Caki2 (cell line): ENCODE measurements around the gene CFAP20DC. TPM values are rescaled to one million over a fixed set of nuclear protein-coding genes. Genes with fewer than 3 reads are reported as not detected.
A peak's percentile ranks its signal among the peaks of the same experiment; 100 is the strongest.
"Not testable (repeated sequence)": the region's sequence is repeated elsewhere in the genome, so short reads cannot be mapped to it uniquely, and the experiment has no call there.

Source experiments
- DNase-seq: peaks from one replicate; pipeline ENCODE4 v3.0.0-alpha.2; 2015; ENCODE audit warnings: low read depth
- in situ Hi-C: cut with HindIII; loops from 2 replicates; pipeline ENCODE4 v1.10.0; 2016; ENCODE audit warnings: low sequenced_read_pairs, low pct_unique_long_range_greater_than_20kb, mixed read lengths
- total RNA-seq: library from RNA; depleted of rRNA; stranded (reverse); fragments of >200 nt; shearing (Covaris generic); gene quantifications from 2 replicates; pipeline ENCODE4 v1.2.3, GENCODE V29; 2014; ENCODE audit warnings: low replicate concordance

CFAP20DC gene
- total RNA-seq, 1 experiment from 2014 or later = 8.3 TPM

- in situ Hi-C loops = no loop called here
- DNase-seq = no peak
Measured at GRCh38 chr3:58899159-58899952, 150.5 kb downstream of the CFAP20DC start.

GRCh38 chr3:58898513-58898912, 151.3 kb downstream of the CFAP20DC start:
- DNase-seq = no peak
- in situ Hi-C loops = no loop called here

- DNase-seq = no peak
- in situ Hi-C loops = no loop called here
Measured at GRCh38 chr3:58897646-58898045, 152.2 kb downstream of the CFAP20DC start.

GRCh38 chr3:58895678-58896077, 154.1 kb downstream of the CFAP20DC start:
- in situ Hi-C loops, DNase-seq: not testable (repeated sequence)

GRCh38 chr3:58892526-58892925, 157.3 kb downstream of the CFAP20DC start:
- DNase-seq, in situ Hi-C loops: not testable (repeated sequence)

GRCh38 chr3:58888087-58888486, 161.7 kb downstream of the CFAP20DC start:
- no peak for DNase-seq
- in situ Hi-C loops = no loop called here

GRCh38 chr3:58884453-58884852, 165.4 kb downstream of the CFAP20DC start:
- in situ Hi-C loops = no loop called here
- no peak for DNase-seq

GRCh38 chr3:58880182-58880581, 169.6 kb downstream of the CFAP20DC start:
- no peak for DNase-seq
- in situ Hi-C loops = no loop called here

GRCh38 chr3:58874795-58875194, 175.0 kb downstream of the CFAP20DC start:
- peak; percentile 70 for DNase-seq
- in situ Hi-C loops = no loop called here

GRCh38 chr3:58874248-58874741, 175.5 kb downstream of the CFAP20DC start:
- DNase-seq = no peak
- in situ Hi-C loops = no loop called here

- in situ Hi-C loops = no loop called here
- no peak for DNase-seq
Measured at GRCh38 chr3:58868097-58868779, 181.6 kb downstream of the CFAP20DC start.

- in situ Hi-C loops = no loop called here
- no peak for DNase-seq
Measured at GRCh38 chr3:58867621-58868020, 182.2 kb downstream of the CFAP20DC start.

GRCh38 chr3:58866079-58866478, 183.7 kb downstream of the CFAP20DC start:
- no peak for DNase-seq
- in situ Hi-C loops = no loop called here

- in situ Hi-C loops = no loop called here
Measured at GRCh38 chr3:58864480-58864879, 185.3 kb downstream of the CFAP20DC start.

GRCh38 chr3:58863206-58863605, 186.6 kb downstream of the CFAP20DC start:
- DNase-seq = no peak
- in situ Hi-C loops = no loop called here

More at GRCh38 chr3:58864480-58864879, 185.3 kb downstream of the CFAP20DC start:
- no peak for DNase-seq

- no peak for DNase-seq
Measured at GRCh38 chr3:58861551-58861950, 188.3 kb downstream of the CFAP20DC start.

GRCh38 chr3:58858126-58858525, 191.7 kb downstream of the CFAP20DC start:
- in situ Hi-C loops = no loop called here
- no peak for DNase-seq

More at GRCh38 chr3:58861551-58861950, 188.3 kb downstream of the CFAP20DC start:
- in situ Hi-C loops = no loop called here

GRCh38 chr3:58857402-58857801, 192.4 kb downstream of the CFAP20DC start:
- in situ Hi-C loops = no loop called here

GRCh38 chr3:58848826-58849225, 201.0 kb downstream of the CFAP20DC start:
- no peak for DNase-seq
- in situ Hi-C loops = no loop called here

More at GRCh38 chr3:58857402-58857801, 192.4 kb downstream of the CFAP20DC start:
- DNase-seq = no peak
